Skin epidermis (tissue), 12 donors: Measurements from ENCODE around the gene ZNF511.
A peak's percentile ranks its signal among the peaks of the same experiment; 100 is the strongest.

Source experiments
- H3K27ac ChIP-seq, 21 experiments: fragments of 200-600 bp; sonication (generic) in 11 of 21; one replicate each; pipeline ENCODE4 v1.5.0; 2020; ENCODE audit warnings: mild to moderate bottlenecking in 3 of 21, inconsistent platforms in 2 of 21, moderate library complexity in 2 of 21
- H3K4me3 ChIP-seq, 7 experiments: fragments of 200-600 bp; sonication (generic) in 2 of 7; one replicate each; pipeline ENCODE4 v1.5.0; 2020; ENCODE audit warnings: inconsistent platforms in 2 of 7, mild to moderate bottlenecking in 2 of 7, moderate library complexity in 1 of 7

Gene ZNF511

GRCh38 chr10:133328358-133329343 lies 19.9 kb downstream of the ZNF511 start:
- H3K4me3 ChIP-seq: no peak overlapping the region
- H3K27ac ChIP-seq: no peak overlapping the region

DNA sequence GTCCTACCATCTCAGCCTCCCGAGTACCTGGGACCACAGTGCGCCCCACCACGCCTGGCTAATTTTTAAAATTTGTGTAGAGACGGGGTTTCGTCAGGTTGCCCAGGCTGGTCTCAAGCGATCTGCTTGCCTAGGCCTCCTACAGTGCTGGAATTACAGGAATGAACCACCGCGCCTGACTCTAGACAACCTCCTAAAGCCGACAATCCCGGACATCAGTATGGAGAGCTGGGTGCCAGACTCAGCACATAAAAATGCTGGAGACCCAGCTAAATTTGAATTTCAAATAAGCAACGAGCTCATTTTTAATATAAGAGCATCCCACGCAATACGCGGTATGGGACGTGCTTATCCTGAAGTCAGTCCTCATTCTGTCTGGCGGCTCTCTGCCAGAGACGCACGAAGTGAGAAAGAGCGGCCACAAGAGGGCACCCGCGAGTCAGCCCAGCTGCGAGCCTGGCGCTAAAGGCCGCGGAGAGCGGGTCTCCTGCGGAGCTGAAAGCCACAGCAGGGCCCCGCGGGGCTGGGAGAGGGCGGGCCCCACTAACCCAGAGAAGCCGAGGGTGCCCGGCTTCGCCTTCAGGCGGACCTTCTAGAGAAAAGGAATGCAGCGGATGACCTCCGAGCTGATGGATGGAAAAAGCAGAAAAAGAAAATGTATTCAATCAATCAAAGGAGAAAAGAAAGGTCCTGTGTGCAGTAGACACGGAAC lies 20.9 kb downstream of the ZNF511 start:
- no peak overlapping the region for H3K27ac ChIP-seq
- H3K4me3 ChIP-seq: peak overlapping the region in 3 of 7 experiments; percentile 4 to 19 (median 9)

- H3K27ac ChIP-seq: no peak overlapping the region
- H3K4me3 ChIP-seq: no peak overlapping the region
Observed at GRCh38 chr10:133332936-133333699, 24.4 kb downstream of the ZNF511 start.

DNA sequence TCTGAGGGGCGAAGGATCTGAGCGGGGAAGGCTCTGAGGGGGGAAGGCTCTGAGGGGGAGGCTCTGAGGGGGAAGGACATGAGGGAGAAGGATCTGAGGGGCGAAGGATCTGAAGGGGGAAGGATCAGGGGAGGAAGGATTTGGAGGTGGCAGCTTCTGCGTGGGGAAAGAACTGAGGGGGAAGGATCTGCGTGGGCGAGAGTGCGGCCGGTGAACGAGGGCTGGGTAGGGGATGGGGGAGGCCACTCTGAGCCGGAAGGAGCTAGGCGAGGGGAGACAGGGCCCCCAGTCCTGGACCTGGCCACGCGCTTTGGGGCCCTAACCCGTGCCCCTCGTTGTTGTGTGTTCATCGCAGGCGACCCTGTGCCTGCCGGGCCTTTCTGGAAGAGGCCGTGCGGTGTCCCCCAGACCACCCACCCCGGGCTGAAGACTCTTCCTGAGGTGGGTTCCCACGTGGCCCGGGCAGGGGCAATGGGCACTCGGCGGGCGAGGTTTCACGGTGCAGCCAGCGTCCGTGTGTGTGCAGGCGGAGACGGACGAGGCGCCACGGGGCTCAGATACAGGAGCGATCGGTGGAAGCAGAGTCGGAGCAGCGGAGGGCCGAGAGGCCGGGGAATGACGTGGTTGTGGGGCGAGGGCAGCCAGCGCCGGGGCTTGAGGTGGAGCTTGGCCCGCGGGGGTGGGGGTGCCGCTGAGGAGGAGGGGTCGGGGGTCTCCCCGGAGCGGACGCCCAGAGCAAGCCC lies 26.0 kb downstream of the ZNF511 start:
- Histone ChIP-seq H3K27ac (peak overlapping the region in 2 of 21 experiments; percentile 21 to 50), H3K4me3 (peak overlapping the region; percentile 4 to 38 (median 21))

DNA sequence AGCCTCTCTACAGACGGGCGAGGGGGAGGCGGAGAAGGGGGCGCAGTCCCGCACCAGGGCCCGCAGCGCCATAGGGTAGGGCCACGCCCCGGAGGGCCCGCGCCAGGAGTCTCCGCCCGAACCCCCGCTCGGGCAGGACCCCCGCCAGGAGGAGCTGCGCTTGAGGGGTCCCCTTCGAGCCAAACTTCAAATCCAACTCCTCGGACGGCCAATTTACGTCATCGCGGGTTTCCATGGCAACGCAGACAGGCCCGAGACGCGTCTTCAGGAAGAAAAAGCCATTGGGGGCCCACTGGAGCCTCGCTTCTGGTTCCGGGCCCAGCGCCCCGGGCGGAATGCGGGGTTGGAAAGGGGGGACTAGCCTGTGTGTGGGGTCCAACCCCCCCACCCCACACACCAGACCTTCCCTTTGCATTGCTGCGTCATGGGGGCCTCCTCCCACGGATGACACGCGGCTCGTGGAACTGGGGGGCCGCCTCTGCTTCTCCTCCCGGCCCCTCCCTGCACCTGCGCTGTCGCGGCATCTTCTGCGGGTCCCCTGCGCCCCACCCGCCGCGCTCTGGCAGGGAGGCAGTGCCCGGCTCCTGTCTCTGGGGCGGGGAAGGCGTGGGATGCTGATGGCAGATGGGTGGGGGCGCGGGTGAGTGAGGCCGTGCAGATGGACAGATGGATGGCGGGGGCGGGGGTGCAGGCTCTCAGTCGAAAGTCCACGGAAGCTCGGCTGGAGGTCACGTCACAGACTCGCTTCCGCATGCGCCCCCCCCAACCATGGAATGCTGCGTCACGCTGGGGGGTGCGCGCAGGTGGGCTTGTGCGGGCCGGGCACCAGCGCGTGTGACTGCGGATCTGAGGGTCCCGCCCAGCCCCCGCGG lies 26.8 kb downstream of the ZNF511 start:
- Histone ChIP-seq H3K27ac (peak overlapping the region in 5 of 21 experiments; percentile 3 to 50 (median 21)), H3K4me3 (peak overlapping the region; percentile 4 to 38 (median 21))

DNA sequence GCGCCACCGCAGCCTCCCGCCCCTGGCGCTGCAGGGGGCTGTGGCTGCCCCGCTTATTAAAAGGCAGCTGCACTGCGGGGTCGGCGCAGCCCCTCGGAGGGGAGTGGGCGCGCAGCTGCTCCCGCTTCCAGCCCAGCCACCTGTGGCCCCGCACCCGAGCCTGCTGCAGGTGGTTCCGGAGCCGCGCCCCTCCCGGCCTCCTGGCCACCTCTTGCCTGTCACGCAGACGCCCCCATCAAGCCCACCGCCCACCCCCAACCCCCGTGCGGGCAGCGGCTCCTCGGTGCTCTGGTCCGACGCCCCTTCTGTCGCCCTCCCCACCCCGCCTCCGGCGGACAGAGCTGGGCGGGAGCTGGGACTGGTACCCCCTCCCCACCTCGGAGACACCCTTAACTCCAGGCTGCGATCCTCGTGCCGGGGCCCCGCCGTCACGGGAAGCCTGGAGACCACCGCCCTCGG lies 27.4 kb downstream of the ZNF511 start:
- Histone ChIP-seq H3K4me3 (peak overlapping the region; percentile 4 to 38 (median 21)), H3K27ac (peak overlapping the region in 3 of 21 experiments; percentile 3 to 50 (median 23))

- H3K27ac ChIP-seq: peak within 1 kb of the TSS in 3 of 21 experiments; percentile 3 to 50 (median 23)
- peak within 1 kb of the TSS; percentile 4 to 38 (median 21) for H3K4me3 ChIP-seq
Observed at GRCh38 chr10:133336577-133337369, 28.1 kb downstream of the ZNF511 start, which contains the start of gene CALY. CALY (minus strand) TSS chr10:133336896; CDS start chr10:133328989, 7,907 bp downstream.

GRCh38 chr10:133337370-133337725 lies 28.6 kb downstream of the ZNF511 start:
- H3K4me3 ChIP-seq: no peak overlapping the region
- no peak overlapping the region for H3K27ac ChIP-seq

- H3K27ac ChIP-seq: no peak overlapping the region
Observed at GRCh38 chr10:133338080-133339071, 29.7 kb downstream of the ZNF511 start.

DNA sequence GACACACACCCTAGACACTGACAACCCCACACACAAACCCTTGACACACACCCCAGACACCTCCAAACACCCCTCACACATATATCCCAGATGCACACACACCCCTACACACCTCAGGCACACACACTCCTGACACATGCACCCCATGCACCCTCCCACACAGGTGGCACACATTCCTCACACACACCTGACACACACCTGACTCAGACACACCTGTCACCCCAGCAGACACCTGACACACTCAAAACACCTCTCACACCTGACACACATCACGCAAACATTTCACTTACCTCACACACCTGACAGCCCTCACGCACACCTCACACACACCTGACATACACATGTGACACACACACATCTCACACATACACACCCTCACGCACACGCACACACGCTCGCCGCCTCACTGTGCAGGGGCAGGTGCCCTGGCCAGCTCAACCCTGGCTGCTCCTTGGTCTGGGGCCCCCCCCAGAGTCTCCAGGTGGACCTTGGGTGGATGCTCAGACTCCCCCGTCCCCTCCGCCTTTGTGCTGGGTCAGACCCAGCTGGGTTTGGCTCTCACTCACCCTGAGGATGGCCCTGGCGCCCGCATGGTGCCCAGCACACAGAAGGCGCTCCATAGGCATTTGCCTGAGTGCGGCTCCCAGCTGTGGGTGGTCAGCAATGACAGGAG lies 31.1 kb downstream of the ZNF511 start:
- no peak overlapping the region for H3K4me3 ChIP-seq
- H3K27ac ChIP-seq: no peak overlapping the region

More at GRCh38 chr10:133338080-133339071, 29.7 kb downstream of the ZNF511 start:
- no peak overlapping the region for H3K4me3 ChIP-seq

- no peak overlapping the region for H3K27ac ChIP-seq
- no peak overlapping the region for H3K4me3 ChIP-seq
Observed at GRCh38 chr10:133341983-133342382, 33.3 kb downstream of the ZNF511 start.

DNA sequence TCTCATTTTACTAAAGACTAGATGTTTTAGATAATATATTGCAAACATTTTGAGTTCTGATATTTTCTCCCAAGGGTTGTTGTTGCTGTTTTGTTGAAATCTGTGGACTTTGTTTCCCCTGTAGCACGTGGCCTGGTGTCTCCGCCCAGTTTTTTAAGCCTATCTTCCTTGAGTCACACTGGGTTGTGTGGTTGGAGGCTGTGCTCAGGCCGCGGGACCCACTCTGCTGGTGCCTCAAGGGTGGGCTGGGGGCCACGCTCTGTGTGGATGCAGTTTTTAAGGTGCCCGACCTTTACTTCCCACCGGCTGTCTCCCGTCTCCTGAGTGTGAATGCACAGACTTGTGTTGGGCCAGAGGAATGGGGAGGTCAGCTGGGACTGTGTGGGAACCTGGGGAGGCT lies 34.2 kb downstream of the ZNF511 start:
- no peak overlapping the region for H3K4me3 ChIP-seq
- H3K27ac ChIP-seq: no peak overlapping the region

- Histone ChIP-seq H3K27ac (no peak overlapping the region), H3K4me3 (no peak overlapping the region)
Observed at GRCh38 chr10:133343558-133343957, 34.8 kb downstream of the ZNF511 start.

DNA sequence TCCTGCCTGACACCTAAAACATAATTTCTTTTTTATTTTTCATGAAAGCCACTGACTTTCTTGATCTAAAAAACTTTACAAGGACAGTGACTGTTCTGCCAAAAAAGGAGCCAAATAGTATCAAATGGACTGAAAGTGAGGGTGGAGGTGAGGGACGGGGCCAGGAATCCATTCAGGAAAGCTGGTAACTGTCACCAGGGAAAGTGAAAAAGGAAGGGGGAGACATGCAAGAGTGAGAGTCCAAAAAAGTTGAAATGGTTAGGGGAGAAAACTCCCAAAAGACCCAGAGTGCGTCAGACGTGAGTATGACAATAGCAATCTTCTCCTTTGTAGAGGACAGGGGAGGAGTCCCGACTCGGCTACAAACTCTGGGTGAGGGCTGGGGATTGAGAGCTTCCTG lies 35.5 kb downstream of the ZNF511 start:
- Histone ChIP-seq H3K4me3 (no peak overlapping the region), H3K27ac (no peak overlapping the region)

- Histone ChIP-seq H3K4me3 (no peak overlapping the region), H3K27ac (no peak overlapping the region)
Observed at GRCh38 chr10:133346413-133346812, 37.7 kb downstream of the ZNF511 start.
